HepG2 (cell line): ENCODE results near the gene MSANTD2. TPM values are rescaled to one million over a fixed set of nuclear protein-coding genes. Genes with fewer than 3 reads are reported as not detected.
A peak's percentile ranks its signal among the peaks of the same experiment; 100 is the strongest.

Source experiments
- AKAP8 ChIP-seq: sonication (generic); formaldehyde crosslinking; IDR thresholded peaks from 2 replicates; pipeline ENCODE4 v1.5.1; 2020; ENCODE audit warnings: mild to moderate bottlenecking, missing genetic modification reagents
- BCL3 ChIP-seq: sonication (generic); formaldehyde crosslinking; IDR thresholded peaks from 2 replicates; pipeline ENCODE4 v1.5.1; 2020; ENCODE audit warnings: mild to moderate bottlenecking, missing genetic modification reagents, moderate library complexity
- BORCS8-MEF2B ChIP-seq: sonication (generic); formaldehyde crosslinking; IDR thresholded peaks from 2 replicates; pipeline ENCODE4 v1.8.0; 2022; ENCODE audit warnings: mild to moderate bottlenecking, missing genetic modification reagents
- CHD4 ChIP-seq: fragments of 200-600 bp; sonication (generic); IDR thresholded peaks from 2 replicates; pipeline ENCODE4 v1.7.0; 2017; ENCODE audit warnings: mild to moderate bottlenecking, low read length, borderline replicate concordance
- ETS1 ChIP-seq: sonication (generic); formaldehyde crosslinking; IDR thresholded peaks from 2 replicates; pipeline ENCODE4 v1.4.0; 2020; ENCODE audit warnings: missing genetic modification reagents
- ETV6 ChIP-seq: sonication (generic); formaldehyde crosslinking; conservative IDR thresholded peaks from 2 replicates; pipeline ENCODE4 v1.4.0; 2020; ENCODE audit warnings: missing genetic modification reagents
- HOXD1 ChIP-seq: sonication (generic); formaldehyde crosslinking; IDR thresholded peaks from 2 replicates; pipeline ENCODE4 v1.5.0; 2020; ENCODE audit warnings: missing genetic modification reagents
- MBD4 ChIP-seq: IDR thresholded peaks from 2 replicates; pipeline ENCODE4 v1.6.1; 2012; ENCODE audit warnings: low read length, inconsistent platforms, borderline replicate concordance
- MLX ChIP-seq: IDR thresholded peaks from 2 replicates; pipeline ENCODE4 v1.6.1; 2016
- MXD3 ChIP-seq: IDR thresholded peaks from 2 replicates; pipeline ENCODE4 v1.6.1; 2016; ENCODE audit warnings: mild to moderate bottlenecking, missing biosample characterization, missing genetic modification reagents
- NCOA1 ChIP-seq: sonication (generic); formaldehyde crosslinking; IDR thresholded peaks from 2 replicates; pipeline ENCODE4 v1.9.0; 2021; ENCODE audit warnings: missing genetic modification reagents
- NCOR1 ChIP-seq: fragments of 200-600 bp; sonication (generic); IDR thresholded peaks from 2 replicates; pipeline ENCODE4 v1.7.0; 2017; ENCODE audit warnings: antibody characterized with exemption, low read length, borderline replicate concordance
- NFKB2 ChIP-seq: sonication (generic); formaldehyde crosslinking; IDR thresholded peaks from 2 replicates; pipeline ENCODE4 v1.4.0; 2020; ENCODE audit warnings: missing genetic modification reagents, borderline replicate concordance
- PHF8 ChIP-seq: sonication (generic); formaldehyde crosslinking; IDR thresholded peaks from 2 replicates; pipeline ENCODE4 v1.5.0; 2020; ENCODE audit warnings: missing genetic modification reagents
- RBFOX2 ChIP-seq: fragments of 200-400 bp; formaldehyde crosslinking; IDR thresholded peaks from 2 replicates; pipeline ENCODE4 v1.6.1; 2017; ENCODE audit warnings: low read depth, mild to moderate bottlenecking, low read length
- SALL2 ChIP-seq: sonication (generic); formaldehyde crosslinking; IDR thresholded peaks from 2 replicates; pipeline ENCODE4 v1.8.1; 2023; ENCODE audit warnings: mild to moderate bottlenecking, missing genetic modification reagents, inconsistent platforms
- SAP130 ChIP-seq: IDR thresholded peaks from 2 replicates; pipeline ENCODE4 v1.6.1; 2016; ENCODE audit warnings: low read depth
- SIX4 ChIP-seq: sonication (generic); formaldehyde crosslinking; IDR thresholded peaks from 2 replicates; pipeline ENCODE4 v1.4.0; 2020; ENCODE audit warnings: missing genetic modification reagents
- SOX5 ChIP-seq: IDR thresholded peaks from 2 replicates; pipeline ENCODE4 v1.6.1; 2016; ENCODE audit warnings: borderline replicate concordance
- SP5 ChIP-seq: IDR thresholded peaks from 2 replicates; pipeline ENCODE4 v1.6.1; 2016; ENCODE audit warnings: low read depth, borderline replicate concordance
- SRSF9 ChIP-seq: fragments of 200-400 bp; formaldehyde crosslinking; IDR thresholded peaks from 2 replicates; pipeline ENCODE4 v1.6.1; 2018; ENCODE audit warnings: borderline replicate concordance, mild to moderate bottlenecking, low read depth, low read length; ENCODE audit not compliant: insufficient read depth, poor library complexity, severe bottlenecking
- ZNF275 ChIP-seq: sonication (generic); formaldehyde crosslinking; IDR thresholded peaks from 2 replicates; pipeline ENCODE4 v1.8.0; 2022; ENCODE audit warnings: missing genetic modification reagents, mild to moderate bottlenecking, inconsistent platforms, borderline replicate concordance
- ZNF549 ChIP-seq: sonication (generic); formaldehyde crosslinking; IDR thresholded peaks from 2 replicates; pipeline ENCODE4 v1.5.0; 2020; ENCODE audit warnings: missing genetic modification reagents
- ZNF574 ChIP-seq: sonication (generic); formaldehyde crosslinking; IDR thresholded peaks from 2 replicates; pipeline ENCODE4 v1.4.0; 2020; ENCODE audit warnings: missing genetic modification reagents
- ZNF629 ChIP-seq: sonication (generic); formaldehyde crosslinking; conservative IDR thresholded peaks from 2 replicates; pipeline ENCODE4 v1.5.0; 2020; ENCODE audit warnings: missing genetic modification reagents
- polyA plus RNA-seq, 8 experiments: library from polyadenylated mRNA; depleted of rRNA in 3 of 8; stranded (reverse) in 7 of 8; unstranded in 1 of 8; fragments of >200 nt; fragmentation: Illumina TruSeq in 4 of 8; extraction: Trizol in 4 of 8; gene quantifications; 2 replicates each; pipeline versions ENCODE4 v1.2.1 to v1.2.3, GENCODE V29; 2011 to 2016; ENCODE audit warnings: low read depth in 4 of 8, missing spikeins in 1 of 8, mixed read lengths in 1 of 8; ENCODE audit not compliant: insufficient read depth in 1 of 8
- total RNA-seq, 5 experiments: library from RNA; depleted of rRNA; stranded (reverse); fragments of >200 nt; fragmentation: Illumina TruSeq; extraction: Trizol; gene quantifications; 2 replicates each; pipeline ENCODE4 v1.2.3, GENCODE V29; 2016; ENCODE audit warnings: low read depth in 1 of 5

MSANTD2 gene
- total and polyA plus RNA-seq, 2 of the 13 experiments (the other 11 are each of a cell fraction or from before 2014, with no cell fraction given) = 8.7 to 10.1 TPM

GRCh38 chr11:124762105-124762623 is 38.0 kb downstream of the MSANTD2 start, which contains the start of gene ESAM (continued):
- no peak for TF ChIP-seq ZNF275
- TF ChIP-seq HOXD1 (CRISPR knock-in tag) = no peak
- TF ChIP-seq MLX = no peak
- TF ChIP-seq NCOA1 (CRISPR knock-in tag) = no peak
- TF ChIP-seq RBFOX2 = 0 out of 2 replicates have a peak, but pooled peaks have one; percentile 33
- TF ChIP-seq SOX5 (CRISPR knock-in tag) = no peak
- TF ChIP-seq SP5 = peak; percentile 47
- no peak for TF ChIP-seq MXD3 (CRISPR knock-in tag)
- peak; percentile 71; the same call in 1 of the 2 replicates for TF ChIP-seq AKAP8
- no peak for TF ChIP-seq SIX4 (CRISPR knock-in tag)
- no peak for TF ChIP-seq ZNF549 (CRISPR knock-in tag)
- TF ChIP-seq ZNF629 (CRISPR knock-in tag) = no peak
- no peak for TF ChIP-seq MBD4
- peak; percentile 19; the same call in 1 of the 2 replicates for TF ChIP-seq BORCS8-MEF2B (CRISPR knock-in tag)
- no peak for TF ChIP-seq CHD4
- TF ChIP-seq SALL2 = no peak
- TF ChIP-seq SRSF9 = no peak
- no peak for TF ChIP-seq BCL3
- TF ChIP-seq ETV6 = no peak
- no peak for TF ChIP-seq NFKB2
- no peak for TF ChIP-seq ETS1 (CRISPR knock-in tag)
- no peak for TF ChIP-seq NCOR1
- peak; percentile 10; the same call in 1 of the 2 replicates for TF ChIP-seq PHF8 (CRISPR knock-in tag)
- 0 out of 2 replicates have a peak, but pooled peaks have one; percentile 6 for TF ChIP-seq ZNF574 (CRISPR knock-in tag)
- 0 out of 2 replicates have a peak, but pooled peaks have one; percentile 32 for TF ChIP-seq SAP130
